SK-N-SH (cell line): ENCODE results near the gene TRPM3. TPM values are rescaled to one million over a fixed set of nuclear protein-coding genes. Genes with fewer than 3 reads are reported as not detected.

ENCODE experiments used
- CTCF ChIA-PET: fragments of 300-600, 350-600 bp; formaldehyde crosslinking; extraction: SDS; loops from one replicate; lab custom pipeline; 2021; lab: Yijun Ruan, JAX
- POLR2A ChIA-PET: fragments of 350-600 bp; sonication (Branson Sonifier 250); formaldehyde crosslinking; extraction: SDS; loops from one replicate; lab custom pipeline; 2020; ENCODE audit warnings: antibody characterized with exemption, inconsistent platforms; lab: Yijun Ruan, JAX
- DNase-seq: peaks from one replicate; pipeline ENCODE4 v3.0.0; 2012
- H2AFZ ChIP-seq: fragments of 200-600 bp; sonication (generic); 2 replicates; pipeline ENCODE4 v1.8.1; 2016; ENCODE audit warnings: antibody characterized with exemption, mild to moderate bottlenecking, low read depth
- H3F3A ChIP-seq: fragments of 200-600 bp; sonication (generic); replicated peaks from 2 replicates; pipeline ENCODE3; 2016; ENCODE audit warnings: antibody characterized with exemption, mild to moderate bottlenecking; ENCODE audit not compliant: insufficient read depth
- H3K27ac ChIP-seq, 2 experiments: fragments of 200-500 bp in 1 of 2; fragments of 200-600 bp in 1 of 2; sonication (Bioruptor generic) in 1 of 2; sonication (generic), shearing (Covaris generic) in 1 of 2; 2 replicates each; pipeline versions ENCODE4 v1.5.1 to v1.6.1; 2014 to 2016; ENCODE audit warnings: low read depth in 2 of 2, inconsistent platforms in 1 of 2, low read length in 1 of 2, mild to moderate bottlenecking in 1 of 2, mixed read lengths in 1 of 2
- H3K27me3 ChIP-seq: fragments of 200-600 bp; sonication (generic), shearing (Covaris generic); 2 replicates; pipeline ENCODE4 v1.6.1; 2016; ENCODE audit warnings: mixed run types; ENCODE audit not compliant: insufficient read depth
- H3K36me3 ChIP-seq, 2 experiments: fragments of 200-500 bp in 1 of 2; fragments of 200-600 bp in 1 of 2; sonication (Bioruptor generic) in 1 of 2; sonication (generic) in 1 of 2; replicated peaks in 1 of 2; 2 replicates each; pipeline versions ENCODE3 to v1.5.1; 2014 to 2016; ENCODE audit warnings: low read length in 1 of 2, mild to moderate bottlenecking in 1 of 2; ENCODE audit not compliant: insufficient read depth in 2 of 2, control insufficient read depth in 1 of 2
- H3K4me1 ChIP-seq, 2 experiments: fragments of 200-500 bp in 1 of 2; fragments of 200-600 bp in 1 of 2; sonication (Bioruptor generic) in 1 of 2; sonication (generic), shearing (Covaris generic) in 1 of 2; 2 replicates each; pipeline versions ENCODE4 v1.5.1 to v1.6.1; 2014 to 2016; ENCODE audit warnings: low read depth in 1 of 2, low read length in 1 of 2, mixed run types in 1 of 2; ENCODE audit not compliant: insufficient read depth in 2 of 2, control insufficient read depth in 1 of 2
- H3K4me2 ChIP-seq: fragments of 200-600 bp; sonication (generic), shearing (Covaris generic); 2 replicates; pipeline ENCODE4 v1.6.1; 2017; ENCODE audit warnings: mixed run types
- H3K4me3 ChIP-seq, 2 experiments: fragments of 200-500 bp in 1 of 2; fragments of 200-600 bp in 1 of 2; sonication (Bioruptor generic) in 1 of 2; sonication (generic), shearing (Covaris generic) in 1 of 2; 2 replicates each; pipeline versions ENCODE4 v1.5.1 to v1.8.1; 2014 to 2016; ENCODE audit warnings: low read depth in 2 of 2, inconsistent platforms in 1 of 2, low read length in 1 of 2, mild to moderate bottlenecking in 1 of 2, mixed read lengths in 1 of 2, moderate library complexity in 1 of 2
- H3K79me2 ChIP-seq: fragments of 200-600 bp; sonication (generic); 2 replicates; pipeline ENCODE4 v1.8.1; 2017; ENCODE audit warnings: mild to moderate bottlenecking; ENCODE audit not compliant: insufficient read depth
- H3K9ac ChIP-seq: fragments of 200-600 bp; sonication (generic); 2 replicates; pipeline ENCODE4 v1.6.1; 2017; ENCODE audit warnings: mixed run types
- H3K9me2 ChIP-seq: fragments of 200-600 bp; sonication (generic); 2 replicates; pipeline ENCODE4 v1.6.1; 2017; ENCODE audit warnings: mixed run types
- H3K9me3 ChIP-seq: fragments of 200-600 bp; sonication (generic); 2 replicates; pipeline ENCODE4 v1.6.1; 2017; ENCODE audit warnings: mixed run types, mild to moderate bottlenecking, moderate library complexity
- H4K20me1 ChIP-seq: fragments of 200-600 bp; sonication (generic); 2 replicates; pipeline ENCODE4 v1.6.1; 2017; ENCODE audit warnings: mild to moderate bottlenecking, mixed run types; ENCODE audit not compliant: insufficient read depth
- ELF1 ChIP-seq: IDR thresholded peaks from 2 replicates; pipeline ENCODE4 v1.4.0; 2012
- EP300 ChIP-seq, 2 experiments: IDR thresholded peaks; 2 replicates each; pipeline versions ENCODE4 v1.4.0 to v1.6.1; 2012; ENCODE audit warnings: borderline replicate concordance in 1 of 2, low read depth in 1 of 2, low read length in 1 of 2
- FOSL2 ChIP-seq: IDR thresholded peaks from 2 replicates; pipeline ENCODE4 v1.4.0; 2012; ENCODE audit warnings: low read depth, mild to moderate bottlenecking, moderate library complexity, borderline replicate concordance
- FOXJ3 ChIP-seq: sonication (generic); formaldehyde crosslinking; IDR thresholded peaks from 2 replicates; pipeline ENCODE4 v1.5.1; 2020; ENCODE audit warnings: mild to moderate bottlenecking, missing genetic modification reagents
- FOXM1 ChIP-seq: IDR thresholded peaks from 2 replicates; pipeline ENCODE4 v1.4.0; 2012; ENCODE audit warnings: low read depth, mild to moderate bottlenecking
- GATA2 ChIP-seq: sonication (generic); formaldehyde crosslinking; IDR thresholded peaks from 2 replicates; pipeline ENCODE4 v1.5.0; 2020; ENCODE audit warnings: mild to moderate bottlenecking, missing genetic modification reagents
- MAX ChIP-seq: IDR thresholded peaks from 2 replicates; pipeline ENCODE4 v1.4.0; 2012; ENCODE audit warnings: low read depth
- NRF1 ChIP-seq: IDR thresholded peaks from 2 replicates; pipeline ENCODE4 v1.6.1; 2012; ENCODE audit warnings: low read depth, mild to moderate bottlenecking, low read length
- RAD21 ChIP-seq: IDR thresholded peaks from 2 replicates; pipeline ENCODE4 v1.6.1; 2012; ENCODE audit warnings: mild to moderate bottlenecking, low read length
- SIN3A ChIP-seq: IDR thresholded peaks from 2 replicates; pipeline ENCODE4 v1.6.1; 2012; ENCODE audit warnings: low read depth, mild to moderate bottlenecking, low read length, moderate library complexity, borderline replicate concordance
- TEAD4 ChIP-seq: IDR thresholded peaks from 2 replicates; pipeline ENCODE4 v1.4.0; 2012; ENCODE audit warnings: mild to moderate bottlenecking, borderline replicate concordance; ENCODE audit not compliant: insufficient read depth
- ZBTB33 ChIP-seq: IDR thresholded peaks from 2 replicates; pipeline ENCODE4 v1.4.0; 2012; ENCODE audit warnings: low read depth, borderline replicate concordance
- WGBS: methylation state at CpG from one replicate; pipeline ENCODE4 v1.1.6; 2017; ENCODE audit warnings: low lambda C conversion rate; 5-methylcytosine and 5-hydroxymethylcytosine counted together
- polyA plus RNA-seq, 3 experiments: library from polyadenylated mRNA; depleted of rRNA; stranded (reverse); fragments of >200 nt; gene quantifications; 2 replicates each; pipeline ENCODE4 v1.2.3, GENCODE V29; 2012
- TF ChIP-seq, protein P1 (sequence below): IDR thresholded peaks from 2 replicates; pipeline ENCODE4 v1.6.1; 2012; ENCODE audit warnings: mild to moderate bottlenecking, low read depth, low read length, moderate library complexity

TRPM3 gene
- polyA plus RNA-seq, 1 of the 3 experiments (the other 2 are of a cell fraction) = not detected

DNA sequence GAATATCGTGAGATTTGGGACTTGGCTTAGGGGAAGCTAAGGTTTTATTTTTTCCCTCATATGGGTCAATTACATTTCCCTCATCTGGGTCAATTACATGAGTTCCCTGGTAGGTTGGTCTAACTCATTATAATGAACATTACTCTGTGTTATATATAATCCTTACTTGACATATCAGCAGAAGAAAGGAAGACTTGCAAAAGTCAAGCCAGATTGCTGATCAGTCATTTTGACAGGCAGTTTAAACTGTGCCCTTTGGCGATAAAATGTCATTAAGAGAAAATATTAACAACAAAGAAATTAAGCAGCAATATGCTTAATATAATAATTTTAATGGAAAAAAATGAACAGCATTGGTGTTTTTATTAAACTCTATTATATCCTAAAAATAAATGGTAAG, 23.1 kb upstream of the TRPM3 start:
- CTCF ChIA-PET = no interaction called here

More for the DNA sequence above, 23.1 kb upstream of the TRPM3 start:
- no peak for DNase-seq
- H3K79me2 ChIP-seq = no peaks in the 10 kb centered on the region
- 2% methylated on average over 2 of the region's 2 CpGs for WGBS
- no peaks in the 10 kb centered on the region for H4K20me1 ChIP-seq
- H3K9me3 ChIP-seq = peaks cover 3% of the 10 kb centered on the region; the same call in 1 of the 2 replicates
- no peak overlapping the region for H3K9ac ChIP-seq
- H3K4me3 ChIP-seq = no peak overlapping the region
- H3F3A ChIP-seq = no peaks in the 10 kb centered on the region
- POLR2A ChIA-PET = no interaction called here
- no peaks in the 10 kb centered on the region for H3K9me2 ChIP-seq
- H3K4me1 ChIP-seq = no peaks in the 10 kb centered on the region
- no peak overlapping the region for H2AFZ ChIP-seq
- H3K36me3 ChIP-seq = no peaks in the 10 kb centered on the region
- no peak overlapping the region for H3K27ac ChIP-seq
- H3K27me3 ChIP-seq = no peaks in the 10 kb centered on the region
- no peak overlapping the region for H3K4me2 ChIP-seq
- no peak for TF ChIP-seq ZBTB33
- TF ChIP-seq RAD21 = no peak
- no peak for TF ChIP-seq EP300 (IDR thresholded peaks at IDR 0.05; ENCODE audit: borderline replicate concordance in 1 of 2, low read depth in 1 of 2, low read length in 1 of 2)
- TF ChIP-seq ELF1 = no peak
- TF ChIP-seq SIN3A = no peak
- TF ChIP-seq MAX = no peak
- no peak for TF ChIP-seq FOSL2
- TF ChIP-seq TEAD4 = no peak
- TF ChIP-seq, protein P1, sequence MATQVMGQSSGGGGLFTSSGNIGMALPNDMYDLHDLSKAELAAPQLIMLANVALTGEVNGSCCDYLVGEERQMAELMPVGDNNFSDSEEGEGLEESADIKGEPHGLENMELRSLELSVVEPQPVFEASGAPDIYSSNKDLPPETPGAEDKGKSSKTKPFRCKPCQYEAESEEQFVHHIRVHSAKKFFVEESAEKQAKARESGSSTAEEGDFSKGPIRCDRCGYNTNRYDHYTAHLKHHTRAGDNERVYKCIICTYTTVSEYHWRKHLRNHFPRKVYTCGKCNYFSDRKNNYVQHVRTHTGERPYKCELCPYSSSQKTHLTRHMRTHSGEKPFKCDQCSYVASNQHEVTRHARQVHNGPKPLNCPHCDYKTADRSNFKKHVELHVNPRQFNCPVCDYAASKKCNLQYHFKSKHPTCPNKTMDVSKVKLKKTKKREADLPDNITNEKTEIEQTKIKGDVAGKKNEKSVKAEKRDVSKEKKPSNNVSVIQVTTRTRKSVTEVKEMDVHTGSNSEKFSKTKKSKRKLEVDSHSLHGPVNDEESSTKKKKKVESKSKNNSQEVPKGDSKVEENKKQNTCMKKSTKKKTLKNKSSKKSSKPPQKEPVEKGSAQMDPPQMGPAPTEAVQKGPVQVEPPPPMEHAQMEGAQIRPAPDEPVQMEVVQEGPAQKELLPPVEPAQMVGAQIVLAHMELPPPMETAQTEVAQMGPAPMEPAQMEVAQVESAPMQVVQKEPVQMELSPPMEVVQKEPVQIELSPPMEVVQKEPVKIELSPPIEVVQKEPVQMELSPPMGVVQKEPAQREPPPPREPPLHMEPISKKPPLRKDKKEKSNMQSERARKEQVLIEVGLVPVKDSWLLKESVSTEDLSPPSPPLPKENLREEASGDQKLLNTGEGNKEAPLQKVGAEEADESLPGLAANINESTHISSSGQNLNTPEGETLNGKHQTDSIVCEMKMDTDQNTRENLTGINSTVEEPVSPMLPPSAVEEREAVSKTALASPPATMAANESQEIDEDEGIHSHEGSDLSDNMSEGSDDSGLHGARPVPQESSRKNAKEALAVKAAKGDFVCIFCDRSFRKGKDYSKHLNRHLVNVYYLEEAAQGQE = no peak
- no peak for TF ChIP-seq GATA2 (CRISPR knock-in tag)
- no peak for TF ChIP-seq NRF1
- no peak for TF ChIP-seq FOXM1
- TF ChIP-seq FOXJ3 (CRISPR knock-in tag) = no peak
- TF ChIP-seq, all 33 proteins: peak for 0
